ENCODE measurements around the gene GLIS1. TPM values are rescaled to one million over a fixed set of nuclear protein-coding genes. Genes with fewer than 3 reads are reported as not detected.

The GLIS1 gene
- total and polyA plus RNA-seq, 10 of the 15 experiments (the other 5 are each of a cell fraction or from before 2014, with no cell fraction given) = not detected

DNA sequence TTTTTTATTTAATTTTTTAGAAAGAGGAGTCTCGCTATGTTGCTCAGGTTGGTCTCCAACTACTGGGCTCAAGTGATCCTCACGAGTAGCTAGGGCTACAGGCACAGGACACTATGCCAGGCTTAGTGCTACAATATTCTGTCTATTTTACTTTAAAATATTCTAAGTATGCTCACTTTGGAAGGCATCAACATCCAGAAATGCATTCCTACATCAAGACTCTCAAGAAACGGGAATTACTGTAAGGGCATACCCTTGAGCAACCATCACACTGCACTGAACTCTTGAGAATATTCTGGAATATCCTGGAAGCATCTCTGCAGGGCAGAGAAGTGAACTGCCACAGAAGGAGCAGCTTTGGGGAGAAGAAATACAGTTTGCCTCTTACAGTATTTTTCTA lies 280.3 kb downstream of the GLIS1 start:
- intact Hi-C loops (cut with micrococcal nuclease; ENCODE audit: unreplicated experiment) (no loop called here), in situ Hi-C loops (cut with MboI) (no loop called here)
- no peaks in the 10 kb centered on the region for H3K4me1 ChIP-seq (ENCODE audit: control insufficient read depth, insufficient read depth, low read length)
- ChIA-PET POLR2A (interaction anchor here (0.7 kb wide), 1 partner anchor 283 kb away, joined by 3 read pairs; no protein-coding TSS in a partner anchor), RAD21 (ENCODE audit: unreplicated experiment) (interaction anchor here (1.6 kb wide), 1 partner anchor 14 kb away, joined by 4 read pairs; no protein-coding TSS in a partner anchor), SMC1A (ENCODE audit: uncharacterized antibody, unreplicated experiment) (no interaction called here), CTCF (interaction anchor here (0.6 to 1.4 kb wide), 4 partner anchors 26 to 246 kb away, joined by 3 read pairs; no protein-coding TSS in a partner anchor)
- H2AFZ ChIP-seq (ENCODE audit: control insufficient read depth, low read depth, low read length) = no peak overlapping the region
- H3K4me2 ChIP-seq (ENCODE audit: control insufficient read depth, insufficient read depth) = no peak overlapping the region
- BruUV-seq (replicated peaks) = no TSS peak
- no peak for FAIRE-seq
- no peaks in the 10 kb centered on the region for H3K36me3 ChIP-seq (ENCODE audit: control insufficient read depth in 2 of 2, insufficient read depth in 2 of 2, low read length in 1 of 2)
- no peaks in the 10 kb centered on the region for H3K27me3 ChIP-seq (replicated peaks in 1 of 2; ENCODE audit: control insufficient read depth in 2 of 2, insufficient read depth in 2 of 2, low read length in 1 of 2)
- no peaks in the 10 kb centered on the region for H4K20me1 ChIP-seq (ENCODE audit: control insufficient read depth, insufficient read depth)
- no peak for ATAC-seq
- H3K9me3 ChIP-seq (replicated peaks; ENCODE audit: control insufficient read depth, insufficient read depth, low read length) = no peaks in the 10 kb centered on the region
- no peak for DNase-seq (ENCODE audit: low read depth, low spot score)
- no peak overlapping the region for H3K4me3 ChIP-seq
- no peaks in the 10 kb centered on the region for H3K79me2 ChIP-seq (ENCODE audit: control insufficient read depth, insufficient read depth, low read length)
- no peak overlapping the region for H3K9ac ChIP-seq (ENCODE audit: control insufficient read depth, insufficient read depth, low read length)
- WGBS (ENCODE audit: insufficient coverage, insufficient replicate concordance, low lambda C conversion rate, missing lambda C conversion rate) = 0% methylated on average over 3 of the region's 3 CpGs
- TF ChIP-seq HDAC6 (IDR thresholded peaks at IDR 0.05; ENCODE audit: unreplicated experiment) (no peak), ESRRA (IDR thresholded peaks at IDR 0.05; ENCODE audit: low read length) (no peak), KAT2A (conservative IDR thresholded peaks at IDR 0.05; ENCODE audit: control insufficient read depth, low read depth, low read length) (no peak)
- TF ChIP-seq, protein P1, sequence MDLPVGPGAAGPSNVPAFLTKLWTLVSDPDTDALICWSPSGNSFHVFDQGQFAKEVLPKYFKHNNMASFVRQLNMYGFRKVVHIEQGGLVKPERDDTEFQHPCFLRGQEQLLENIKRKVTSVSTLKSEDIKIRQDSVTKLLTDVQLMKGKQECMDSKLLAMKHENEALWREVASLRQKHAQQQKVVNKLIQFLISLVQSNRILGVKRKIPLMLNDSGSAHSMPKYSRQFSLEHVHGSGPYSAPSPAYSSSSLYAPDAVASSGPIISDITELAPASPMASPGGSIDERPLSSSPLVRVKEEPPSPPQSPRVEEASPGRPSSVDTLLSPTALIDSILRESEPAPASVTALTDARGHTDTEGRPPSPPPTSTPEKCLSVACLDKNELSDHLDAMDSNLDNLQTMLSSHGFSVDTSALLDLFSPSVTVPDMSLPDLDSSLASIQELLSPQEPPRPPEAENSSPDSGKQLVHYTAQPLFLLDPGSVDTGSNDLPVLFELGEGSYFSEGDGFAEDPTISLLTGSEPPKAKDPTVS (IDR thresholded peaks at IDR 0.05; ENCODE audit: low read depth, low read length) = 0 out of 2 replicates have a peak, but pooled peaks have one; percentile 45
- H3K27ac ChIP-seq (ENCODE audit: control insufficient read depth, insufficient read depth) = no peak overlapping the region

Small RNA genes within 50 kb of the gene (small RNA-seq; reads per million reads assigned to genes)
- gene RF00418 (not detected), gene RNU7-95P (not detected)

Other genes with a start within 250 kb of the GLIS1 start
- 53.0 and 59.6 TPM in 2 replicates for gene NDC1, start 99.1 kb upstream of the GLIS1 start, total RNA-seq (2014; rRNA removed)
- gene NDC1, start 99.1 kb upstream of the GLIS1 start, total RNA-seq (2014; rRNA removed; fragmentation: Illumina TruSeq; extraction: Trizol) = 44.7 and 47.8 TPM in 2 replicates
- 39.4 and 46.5 TPM in 2 replicates for gene NDC1, start 99.1 kb upstream of the GLIS1 start, total RNA-seq (2021)
- 77.6 and 82.2 TPM in 2 replicates for gene NDC1, start 99.1 kb upstream of the GLIS1 start, polyA plus RNA-seq (2011; rRNA removed)
- 46.1 and 54.2 TPM in 2 replicates for gene NDC1, start 99.1 kb upstream of the GLIS1 start, polyA plus RNA-seq (2014; fragmentation: Illumina TruSeq; extraction: Trizol)
- gene NDC1, start 99.1 kb upstream of the GLIS1 start, polyA plus RNA-seq (2014; fragmentation: Nextera tagmentation; extraction: Ambion mirVana) = 10 to 100 TPM; 20.2 to 24.9 TPM
- gene NDC1, start 99.1 kb upstream of the GLIS1 start, polyA plus RNA-seq (2014; rRNA removed) = 29.6 and 37.6 TPM in 2 replicates
- 10 to 100 TPM; 52.4 to 54.2 TPM for gene NDC1, start 99.1 kb upstream of the GLIS1 start, polyA plus RNA-seq (2016; fragmentation: Nextera tagmentation; extraction: Ambion mirVana)
- gene YIPF1, start 150.6 kb upstream of the GLIS1 start, total RNA-seq (2014; rRNA removed) = 20.4 and 24.6 TPM in 2 replicates
- gene YIPF1, start 150.6 kb upstream of the GLIS1 start, total RNA-seq (2014; rRNA removed; fragmentation: Illumina TruSeq; extraction: Trizol) = 17.1 and 20.6 TPM in 2 replicates
- 13.5 and 14.5 TPM in 2 replicates for gene YIPF1, start 150.6 kb upstream of the GLIS1 start, total RNA-seq (2021)
- 36.0 and 36.3 TPM in 2 replicates for gene YIPF1, start 150.6 kb upstream of the GLIS1 start, polyA plus RNA-seq (2011; rRNA removed)
- 23.4 and 30.2 TPM in 2 replicates for gene YIPF1, start 150.6 kb upstream of the GLIS1 start, polyA plus RNA-seq (2014; fragmentation: Illumina TruSeq; extraction: Trizol)
- 10 to 100 TPM; 13.0 to 15.7 TPM for gene YIPF1, start 150.6 kb upstream of the GLIS1 start, polyA plus RNA-seq (2014; fragmentation: Nextera tagmentation; extraction: Ambion mirVana)
- 16.6 and 17.7 TPM in 2 replicates for gene YIPF1, start 150.6 kb upstream of the GLIS1 start, polyA plus RNA-seq (2014; rRNA removed)
- gene YIPF1, start 150.6 kb upstream of the GLIS1 start, polyA plus RNA-seq (2016; fragmentation: Nextera tagmentation; extraction: Ambion mirVana) = 10 to 100 TPM; 20.2 to 24.2 TPM
- gene DIO1, start 155.0 kb upstream of the GLIS1 start, total RNA-seq (2014; rRNA removed) = not detected in 2 replicates
- not detected in 2 replicates for gene DIO1, start 155.0 kb upstream of the GLIS1 start, total RNA-seq (2014; rRNA removed; fragmentation: Illumina TruSeq; extraction: Trizol)
- not detected in 2 replicates for gene DIO1, start 155.0 kb upstream of the GLIS1 start, total RNA-seq (2021)
- 0.04 TPM in 1 of 2 replicates, not detected in the other for gene DIO1, start 155.0 kb upstream of the GLIS1 start, polyA plus RNA-seq (2011; rRNA removed)
- 0.12 TPM in 1 of 2 replicates, not detected in the other for gene DIO1, start 155.0 kb upstream of the GLIS1 start, polyA plus RNA-seq (2014; fragmentation: Illumina TruSeq; extraction: Trizol)
- gene DIO1, start 155.0 kb upstream of the GLIS1 start, polyA plus RNA-seq (2014; fragmentation: Nextera tagmentation; extraction: Ambion mirVana) = under 1 TPM in 1 of 2 experiments, not detected in 1; 0.13 TPM
- 0.26 TPM in 1 of 2 replicates, not detected in the other for gene DIO1, start 155.0 kb upstream of the GLIS1 start, polyA plus RNA-seq (2014; rRNA removed)
- under 1 TPM in 1 of 2 experiments, not detected in 1; 0.11 TPM for gene DIO1, start 155.0 kb upstream of the GLIS1 start, polyA plus RNA-seq (2016; fragmentation: Nextera tagmentation; extraction: Ambion mirVana)
- 66.7 and 75.5 TPM in 2 replicates for gene IFT25, start 206.5 kb upstream of the GLIS1 start, total RNA-seq (2014; rRNA removed)
- 135 TPM in 2 replicates for gene IFT25, start 206.5 kb upstream of the GLIS1 start, total RNA-seq (2014; rRNA removed; fragmentation: Illumina TruSeq; extraction: Trizol)
- gene IFT25, start 206.5 kb upstream of the GLIS1 start, total RNA-seq (2021) = 52.2 and 55.7 TPM in 2 replicates
- 86.9 and 161 TPM in 2 replicates for gene IFT25, start 206.5 kb upstream of the GLIS1 start, polyA plus RNA-seq (2011; rRNA removed)
- gene IFT25, start 206.5 kb upstream of the GLIS1 start, polyA plus RNA-seq (2014; fragmentation: Illumina TruSeq; extraction: Trizol) = 127 and 172 TPM in 2 replicates
- gene IFT25, start 206.5 kb upstream of the GLIS1 start, polyA plus RNA-seq (2014; fragmentation: Nextera tagmentation; extraction: Ambion mirVana) = 100 to 1,000 TPM; 202 to 242 TPM
- 82.6 and 99.2 TPM in 2 replicates for gene IFT25, start 206.5 kb upstream of the GLIS1 start, polyA plus RNA-seq (2014; rRNA removed)
- 100 to 1,000 TPM; 170 to 202 TPM for gene IFT25, start 206.5 kb upstream of the GLIS1 start, polyA plus RNA-seq (2016; fragmentation: Nextera tagmentation; extraction: Ambion mirVana)
- gene LRRC42, start 207.2 kb upstream of the GLIS1 start, total RNA-seq (2014; rRNA removed) = 15.2 and 17.2 TPM in 2 replicates
- 20.3 and 21.0 TPM in 2 replicates for gene LRRC42, start 207.2 kb upstream of the GLIS1 start, total RNA-seq (2014; rRNA removed; fragmentation: Illumina TruSeq; extraction: Trizol)
- gene LRRC42, start 207.2 kb upstream of the GLIS1 start, total RNA-seq (2021) = 22.1 and 22.4 TPM in 2 replicates
- 34.4 and 35.9 TPM in 2 replicates for gene LRRC42, start 207.2 kb upstream of the GLIS1 start, polyA plus RNA-seq (2011; rRNA removed)
- gene LRRC42, start 207.2 kb upstream of the GLIS1 start, polyA plus RNA-seq (2014; fragmentation: Illumina TruSeq; extraction: Trizol) = 18.1 and 25.8 TPM in 2 replicates
- 10 to 100 TPM; 11.0 to 18.4 TPM for gene LRRC42, start 207.2 kb upstream of the GLIS1 start, polyA plus RNA-seq (2014; fragmentation: Nextera tagmentation; extraction: Ambion mirVana)
- 24.9 and 25.6 TPM in 2 replicates for gene LRRC42, start 207.2 kb upstream of the GLIS1 start, polyA plus RNA-seq (2014; rRNA removed)
- 10 to 100 TPM; 23.9 to 25.3 TPM for gene LRRC42, start 207.2 kb upstream of the GLIS1 start, polyA plus RNA-seq (2016; fragmentation: Nextera tagmentation; extraction: Ambion mirVana)

All from GM12878 (cell line).